HepG2 (cell line): ENCODE data around the gene ZBP1. TPM values are rescaled to one million over a fixed set of nuclear protein-coding genes. Genes with fewer than 3 reads are reported as not detected.

Experiments
- KLF12 ChIP-seq: sonication (generic); formaldehyde crosslinking; IDR thresholded peaks from 2 replicates; pipeline ENCODE4 v1.4.0; 2020; ENCODE audit warnings: missing genetic modification reagents, borderline replicate concordance
- MTA1 ChIP-seq: sonication (generic); formaldehyde crosslinking; IDR thresholded peaks from 2 replicates; pipeline ENCODE4 v1.4.0; 2020; ENCODE audit warnings: missing genetic modification reagents, mild to moderate bottlenecking, borderline replicate concordance
- RXRB ChIP-seq: IDR thresholded peaks from 2 replicates; pipeline ENCODE4 v1.6.1; 2016; ENCODE audit warnings: borderline replicate concordance, missing genetic modification reagents, missing compliant biosample characterization
- ZFP36 ChIP-seq: fragments of 150-350 bp; IDR thresholded peaks from 2 replicates; pipeline ENCODE4 v1.6.1; 2018; ENCODE audit warnings: borderline replicate concordance, low read length, low read depth; ENCODE audit not compliant: partially characterized antibody
- ZNF362 ChIP-seq: sonication (generic); formaldehyde crosslinking; IDR thresholded peaks from 2 replicates; pipeline ENCODE4 v1.4.0; 2020; ENCODE audit warnings: missing genetic modification reagents, mild to moderate bottlenecking, borderline replicate concordance
- ZNF430 ChIP-seq: sonication (generic); formaldehyde crosslinking; IDR thresholded peaks from 2 replicates; pipeline ENCODE4 v1.9.0; 2021; ENCODE audit warnings: mild to moderate bottlenecking, missing genetic modification reagents
- ZNF451 ChIP-seq: sonication (generic); formaldehyde crosslinking; IDR thresholded peaks from 2 replicates; pipeline ENCODE4 v1.5.0; 2020; ENCODE audit warnings: mild to moderate bottlenecking, missing genetic modification reagents
- ZNF646 ChIP-seq: sonication (generic); formaldehyde crosslinking; IDR thresholded peaks from 2 replicates; pipeline ENCODE4 v1.9.0; 2021; ENCODE audit warnings: mild to moderate bottlenecking, missing genetic modification reagents
- polyA plus RNA-seq, 8 experiments: library from polyadenylated mRNA; depleted of rRNA in 3 of 8; stranded (reverse) in 7 of 8; unstranded in 1 of 8; fragments of >200 nt; fragmentation: Illumina TruSeq in 4 of 8; extraction: Trizol in 4 of 8; gene quantifications; 2 replicates each; pipeline versions ENCODE4 v1.2.1 to v1.2.3, GENCODE V29; 2011 to 2016; ENCODE audit warnings: low read depth in 4 of 8, missing spikeins in 1 of 8, mixed read lengths in 1 of 8; ENCODE audit not compliant: insufficient read depth in 1 of 8
- total RNA-seq, 5 experiments: library from RNA; depleted of rRNA; stranded (reverse); fragments of >200 nt; fragmentation: Illumina TruSeq; extraction: Trizol; gene quantifications; 2 replicates each; pipeline ENCODE4 v1.2.3, GENCODE V29; 2016; ENCODE audit warnings: low read depth in 1 of 5
- TF ChIP-seq, protein P1 (sequence below): sonication (generic); formaldehyde crosslinking; IDR thresholded peaks from 2 replicates; pipeline ENCODE4 v1.4.0; 2020; ENCODE audit warnings: mild to moderate bottlenecking, missing genetic modification reagents
- TF ChIP-seq, protein P2 (sequence below): sonication (generic); formaldehyde crosslinking; IDR thresholded peaks from 2 replicates; pipeline ENCODE4 v1.4.0; 2020; ENCODE audit warnings: low read depth, missing genetic modification reagents
- TF ChIP-seq, protein P3 (sequence below): sonication (generic); formaldehyde crosslinking; conservative IDR thresholded peaks from 2 replicates; pipeline ENCODE4 v1.8.1; 2023; ENCODE audit warnings: missing genetic modification reagents

ZBP1 gene
- total and polyA plus RNA-seq, 2 of the 13 experiments (the other 11 are each of a cell fraction or from before 2014, with no cell fraction given): not detected

DNA sequence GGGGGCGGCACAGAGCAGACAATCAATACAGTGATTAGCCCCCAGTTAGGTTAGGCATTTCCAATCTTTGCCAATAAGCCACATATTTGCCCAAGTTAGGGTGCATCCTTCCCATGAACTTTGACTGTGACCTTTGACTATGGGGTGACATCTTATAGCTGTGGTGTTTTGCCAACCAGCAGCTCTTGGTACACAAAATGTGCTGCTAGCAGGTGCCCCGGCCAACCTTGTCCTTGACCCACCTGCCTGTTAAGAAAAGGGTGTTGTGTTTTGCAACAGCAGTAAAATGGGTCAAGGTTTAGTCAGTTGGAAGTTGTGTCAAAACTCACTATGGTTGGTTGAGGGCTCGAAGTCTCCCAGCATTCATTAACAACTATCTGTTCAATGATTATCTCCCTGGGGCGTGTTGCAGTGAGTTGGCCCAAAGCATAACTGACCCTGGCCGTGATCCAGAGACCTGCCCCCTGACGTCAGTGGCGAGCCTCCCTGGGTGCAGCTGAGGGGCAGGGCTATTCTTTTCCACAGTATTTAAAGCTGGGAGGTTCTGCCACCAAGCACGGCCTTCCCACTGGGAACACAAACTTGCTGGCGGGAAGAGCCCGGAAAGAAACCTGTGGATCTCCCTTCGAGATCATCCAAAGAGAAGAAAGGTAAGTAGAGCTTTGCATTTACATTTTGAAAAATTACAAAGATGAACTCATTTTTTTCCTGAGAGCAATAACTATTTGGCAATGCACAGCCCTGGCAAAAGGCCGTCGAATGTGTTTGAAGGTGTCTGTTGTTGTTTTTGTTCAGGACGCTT is 59.5 kb downstream of the ZBP1 start, which contains the start of gene PCK1 (continued):
- TF ChIP-seq ZNF646 (peak; percentile 76), ZNF430 (CRISPR knock-in tag) (peak; percentile 95; the same call in 1 of the 2 replicates), ZFP36 (no peak), ZNF451 (CRISPR knock-in tag) (no peak), KLF12 (CRISPR knock-in tag) (peak; percentile 23; the same call in 1 of the 2 replicates), RXRB (CRISPR knock-in tag) (peak; percentile 100), ZNF362 (CRISPR knock-in tag) (peak; percentile 76; the same call in 1 of the 2 replicates), MTA1 (CRISPR knock-in tag) (peak; percentile 99)
- TF ChIP-seq, protein P1, sequence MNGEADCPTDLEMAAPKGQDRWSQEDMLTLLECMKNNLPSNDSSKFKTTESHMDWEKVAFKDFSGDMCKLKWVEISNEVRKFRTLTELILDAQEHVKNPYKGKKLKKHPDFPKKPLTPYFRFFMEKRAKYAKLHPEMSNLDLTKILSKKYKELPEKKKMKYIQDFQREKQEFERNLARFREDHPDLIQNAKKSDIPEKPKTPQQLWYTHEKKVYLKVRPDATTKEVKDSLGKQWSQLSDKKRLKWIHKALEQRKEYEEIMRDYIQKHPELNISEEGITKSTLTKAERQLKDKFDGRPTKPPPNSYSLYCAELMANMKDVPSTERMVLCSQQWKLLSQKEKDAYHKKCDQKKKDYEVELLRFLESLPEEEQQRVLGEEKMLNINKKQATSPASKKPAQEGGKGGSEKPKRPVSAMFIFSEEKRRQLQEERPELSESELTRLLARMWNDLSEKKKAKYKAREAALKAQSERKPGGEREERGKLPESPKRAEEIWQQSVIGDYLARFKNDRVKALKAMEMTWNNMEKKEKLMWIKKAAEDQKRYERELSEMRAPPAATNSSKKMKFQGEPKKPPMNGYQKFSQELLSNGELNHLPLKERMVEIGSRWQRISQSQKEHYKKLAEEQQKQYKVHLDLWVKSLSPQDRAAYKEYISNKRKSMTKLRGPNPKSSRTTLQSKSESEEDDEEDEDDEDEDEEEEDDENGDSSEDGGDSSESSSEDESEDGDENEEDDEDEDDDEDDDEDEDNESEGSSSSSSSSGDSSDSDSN (CRISPR knock-in tag): peak; percentile 80
- TF ChIP-seq, protein P2, sequence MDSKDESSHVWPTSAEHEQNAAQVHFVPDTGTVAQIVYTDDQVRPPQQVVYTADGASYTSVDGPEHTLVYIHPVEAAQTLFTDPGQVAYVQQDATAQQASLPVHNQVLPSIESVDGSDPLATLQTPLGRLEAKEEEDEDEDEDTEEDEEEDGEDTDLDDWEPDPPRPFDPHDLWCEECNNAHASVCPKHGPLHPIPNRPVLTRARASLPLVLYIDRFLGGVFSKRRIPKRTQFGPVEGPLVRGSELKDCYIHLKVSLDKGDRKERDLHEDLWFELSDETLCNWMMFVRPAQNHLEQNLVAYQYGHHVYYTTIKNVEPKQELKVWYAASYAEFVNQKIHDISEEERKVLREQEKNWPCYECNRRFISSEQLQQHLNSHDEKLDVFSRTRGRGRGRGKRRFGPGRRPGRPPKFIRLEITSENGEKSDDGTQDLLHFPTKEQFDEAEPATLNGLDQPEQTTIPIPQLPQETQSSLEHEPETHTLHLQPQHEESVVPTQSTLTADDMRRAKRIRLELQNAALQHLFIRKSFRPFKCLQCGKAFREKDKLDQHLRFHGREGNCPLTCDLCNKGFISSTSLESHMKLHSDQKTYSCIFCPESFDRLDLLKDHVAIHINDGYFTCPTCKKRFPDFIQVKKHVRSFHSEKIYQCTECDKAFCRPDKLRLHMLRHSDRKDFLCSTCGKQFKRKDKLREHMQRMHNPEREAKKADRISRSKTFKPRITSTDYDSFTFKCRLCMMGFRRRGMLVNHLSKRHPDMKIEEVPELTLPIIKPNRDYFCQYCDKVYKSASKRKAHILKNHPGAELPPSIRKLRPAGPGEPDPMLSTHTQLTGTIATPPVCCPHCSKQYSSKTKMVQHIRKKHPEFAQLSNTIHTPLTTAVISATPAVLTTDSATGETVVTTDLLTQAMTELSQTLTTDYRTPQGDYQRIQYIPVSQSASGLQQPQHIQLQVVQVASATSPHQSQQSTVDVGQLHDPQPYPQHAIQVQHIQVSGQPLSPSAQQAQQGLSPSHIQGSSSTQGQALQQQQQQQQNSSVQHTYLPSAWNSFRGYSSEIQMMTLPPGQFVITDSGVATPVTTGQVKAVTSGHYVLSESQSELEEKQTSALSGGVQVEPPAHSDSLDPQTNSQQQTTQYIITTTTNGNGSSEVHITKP (CRISPR knock-in tag): peak; percentile 87
- TF ChIP-seq, protein P3, sequence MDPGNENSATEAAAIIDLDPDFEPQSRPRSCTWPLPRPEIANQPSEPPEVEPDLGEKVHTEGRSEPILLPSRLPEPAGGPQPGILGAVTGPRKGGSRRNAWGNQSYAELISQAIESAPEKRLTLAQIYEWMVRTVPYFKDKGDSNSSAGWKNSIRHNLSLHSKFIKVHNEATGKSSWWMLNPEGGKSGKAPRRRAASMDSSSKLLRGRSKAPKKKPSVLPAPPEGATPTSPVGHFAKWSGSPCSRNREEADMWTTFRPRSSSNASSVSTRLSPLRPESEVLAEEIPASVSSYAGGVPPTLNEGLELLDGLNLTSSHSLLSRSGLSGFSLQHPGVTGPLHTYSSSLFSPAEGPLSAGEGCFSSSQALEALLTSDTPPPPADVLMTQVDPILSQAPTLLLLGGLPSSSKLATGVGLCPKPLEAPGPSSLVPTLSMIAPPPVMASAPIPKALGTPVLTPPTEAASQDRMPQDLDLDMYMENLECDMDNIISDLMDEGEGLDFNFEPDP (CRISPR knock-in tag): no peak
